ENCODE results near the gene BSDC1. TPM values are rescaled to one million over a fixed set of nuclear protein-coding genes. Genes with fewer than 3 reads are reported as not detected.

BSDC1 gene
- total RNA-seq, 2 donors from 2014 or later, result 78.3 to 248 TPM

- no peaks in the 10 kb centered on the region for H3K4me1 ChIP-seq (replicated peaks)
- H3K36me3 ChIP-seq, result no peaks in the 10 kb centered on the region
- H3K9me3 ChIP-seq, result no peaks in the 10 kb centered on the region
- no peaks in the 10 kb centered on the region for H3K27me3 ChIP-seq (replicated peaks; ENCODE audit: insufficient read depth)
- 73% methylated on average over 14 of the region's 14 CpGs for WGBS
- H3K27ac ChIP-seq, result no peak overlapping the region
- H3K4me3 ChIP-seq, result no peak overlapping the region
- DNase-seq (ENCODE audit: low spot score), result no peak
- no peak for TF ChIP-seq POLR2A (IDR thresholded peaks at IDR 0.05)
- TF ChIP-seq CTCF (IDR thresholded peaks at IDR 0.05), result no peak
- TF ChIP-seq POLR2AphosphoS5 (IDR thresholded peaks at IDR 0.05), result no peak
- intact Hi-C loops (cut with DNase I), result no loop called here
These were observed 55.5 kb downstream of the BSDC1 start for GRCh38 chr1:32338637-32339145.

- DNase-seq (ENCODE audit: low spot score), result no peak
- no peak overlapping the region for H3K4me3 ChIP-seq
- WGBS, result 62% methylated on average over 16 of the region's 16 CpGs
- H3K27ac ChIP-seq, result no peak overlapping the region
- no peaks in the 10 kb centered on the region for H3K27me3 ChIP-seq (replicated peaks; ENCODE audit: insufficient read depth)
- no peak for TF ChIP-seq CTCF (IDR thresholded peaks at IDR 0.05)
- no peak for TF ChIP-seq POLR2A (IDR thresholded peaks at IDR 0.05)
- no peak for TF ChIP-seq POLR2AphosphoS5 (IDR thresholded peaks at IDR 0.05)
- no peaks in the 10 kb centered on the region for H3K36me3 ChIP-seq
- intact Hi-C loops (cut with DNase I), result no loop called here
- no peaks in the 10 kb centered on the region for H3K4me1 ChIP-seq (replicated peaks)
- H3K9me3 ChIP-seq, result no peaks in the 10 kb centered on the region
These were observed 56.2 kb downstream of the BSDC1 start for GRCh38 chr1:32337855-32338636.

- intact Hi-C loops (cut with DNase I), result no loop called here
- no peaks in the 10 kb centered on the region for H3K27me3 ChIP-seq (replicated peaks; ENCODE audit: insufficient read depth)
- H3K9me3 ChIP-seq, result no peaks in the 10 kb centered on the region
- 69% methylated on average over 8 of the region's 8 CpGs for WGBS
- no peak for DNase-seq (ENCODE audit: low spot score)
- peaks cover 0 to 6% of the 10 kb centered on the region in 2 donors for H3K36me3 ChIP-seq
- H3K27ac ChIP-seq, result no peak overlapping the region
- H3K4me1 ChIP-seq (replicated peaks), result peaks cover 3% of the 10 kb centered on the region
- TF ChIP-seq CTCF (IDR thresholded peaks at IDR 0.05) (no peak), POLR2AphosphoS5 (IDR thresholded peaks at IDR 0.05) (no peak), POLR2A (IDR thresholded peaks at IDR 0.05) (no peak)
- H3K4me3 ChIP-seq, result no peak overlapping the region
These were observed 57.1 kb downstream of the BSDC1 start for GRCh38 chr1:32336963-32337675.

- H3K27me3 ChIP-seq (replicated peaks; ENCODE audit: insufficient read depth), result no peaks in the 10 kb centered on the region
- DNase-seq (ENCODE audit: low spot score), result no peak
- 55% methylated on average over 15 of the region's 15 CpGs for WGBS
- H3K9me3 ChIP-seq, result no peaks in the 10 kb centered on the region
- H3K4me1 ChIP-seq (replicated peaks), result peaks cover 6% of the 10 kb centered on the region
- intact Hi-C loops (cut with DNase I), result no loop called here
- H3K27ac ChIP-seq, result peak overlapping the region; percentile 75 to 82
- peak overlapping the region; percentile 78 to 79 for H3K4me3 ChIP-seq
- H3K36me3 ChIP-seq, result peaks cover 0 to 10% of the 10 kb centered on the region in 2 donors
- TF ChIP-seq POLR2A (IDR thresholded peaks at IDR 0.05), result no peak
- no peak for TF ChIP-seq POLR2AphosphoS5 (IDR thresholded peaks at IDR 0.05)
- TF ChIP-seq CTCF (IDR thresholded peaks at IDR 0.05), result no peak
These were observed 57.7 kb downstream of the BSDC1 start for GRCh38 chr1:32336591-32336932.

Data from prostate gland (tissue), 2 donors.